ENCODE data around the gene CRTC1. TPM values are rescaled to one million over a fixed set of nuclear protein-coding genes. Genes with fewer than 3 reads are reported as not detected.

CRTC1 gene
- total and polyA plus RNA-seq, 9 of the 15 experiments (the other 6 are each of a cell fraction or from before 2014, with no cell fraction given): 0.25 to 3.8 (median 1.2) TPM; not detected in 2

DNA sequence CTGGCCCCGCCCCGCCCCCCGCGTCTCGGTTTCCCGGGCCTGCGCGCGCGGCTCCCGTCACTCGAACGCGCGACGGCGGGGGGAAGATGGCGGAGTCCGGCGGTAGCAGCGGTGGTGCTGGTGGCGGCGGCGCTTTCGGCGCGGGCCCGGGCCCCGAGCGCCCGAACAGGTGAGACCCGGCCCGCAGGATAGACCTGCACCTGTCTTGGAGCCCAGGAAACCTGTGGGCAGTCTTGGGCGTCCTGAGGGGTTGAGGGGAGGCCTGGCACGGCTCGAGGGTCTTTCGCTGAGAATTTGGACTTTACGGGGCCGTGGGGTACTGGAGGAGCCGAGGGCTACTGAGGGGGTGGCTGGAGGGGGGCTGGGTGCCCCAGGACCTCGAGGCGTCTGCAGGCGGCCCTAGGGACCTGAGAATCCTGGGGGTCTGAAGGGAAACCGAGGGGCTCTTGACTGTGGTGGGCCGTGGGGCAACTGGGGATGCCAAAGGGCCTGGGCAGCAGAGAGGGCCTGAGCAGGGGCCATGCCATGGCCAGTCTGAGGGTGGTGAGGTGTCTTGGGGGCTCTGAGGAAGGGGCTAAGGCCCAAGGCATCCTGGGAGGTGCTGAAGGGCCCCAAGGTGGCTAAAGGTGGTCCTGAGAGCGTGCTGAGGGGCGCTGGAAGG is 46.4 kb upstream of the CRTC1 start, which contains the start of gene KLHL26 (continued):
- TF ChIP-seq POLR2G (IDR thresholded peaks at IDR 0.05; ENCODE audit: low read depth, low read length): peak; percentile 93
- no peak for TF ChIP-seq ZBTB5 (IDR thresholded peaks at IDR 0.05)
- no peak for TF ChIP-seq ZBTB7A (IDR thresholded peaks at IDR 0.05; ENCODE audit: borderline replicate concordance, control insufficient read depth, low read depth, low read length)
- TF ChIP-seq HNRNPLL (IDR thresholded peaks at IDR 0.05; ENCODE audit: low read depth, low read length, poor library complexity, severe bottlenecking): no peak
- TF ChIP-seq GTF3C2 (IDR thresholded peaks at IDR 0.05; ENCODE audit: borderline replicate concordance, extremely low read depth, insufficient read length): no peak
- TF ChIP-seq, protein P1, sequence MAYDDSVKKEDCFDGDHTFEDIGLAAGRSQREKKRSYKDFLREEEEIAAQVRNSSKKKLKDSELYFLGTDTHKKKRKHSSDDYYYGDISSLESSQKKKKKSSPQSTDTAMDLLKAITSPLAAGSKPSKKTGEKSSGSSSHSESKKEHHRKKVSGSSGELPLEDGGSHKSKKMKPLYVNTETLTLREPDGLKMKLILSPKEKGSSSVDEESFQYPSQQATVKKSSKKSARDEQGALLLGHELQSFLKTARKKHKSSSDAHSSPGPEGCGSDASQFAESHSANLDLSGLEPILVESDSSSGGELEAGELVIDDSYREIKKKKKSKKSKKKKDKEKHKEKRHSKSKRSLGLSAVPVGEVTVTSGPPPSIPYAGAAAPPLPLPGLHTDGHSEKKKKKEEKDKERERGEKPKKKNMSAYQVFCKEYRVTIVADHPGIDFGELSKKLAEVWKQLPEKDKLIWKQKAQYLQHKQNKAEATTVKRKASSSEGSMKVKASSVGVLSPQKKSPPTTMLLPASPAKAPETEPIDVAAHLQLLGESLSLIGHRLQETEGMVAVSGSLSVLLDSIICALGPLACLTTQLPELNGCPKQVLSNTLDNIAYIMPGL (CRISPR knock-in tag; IDR thresholded peaks at IDR 0.05): no peak
- TF ChIP-seq SMAD1 (IDR thresholded peaks at IDR 0.05; ENCODE audit: low read depth, low read length, partially characterized antibody): no peak
- TF ChIP-seq HNRNPK (IDR thresholded peaks at IDR 0.05; ENCODE audit: low read depth, low read length, poor library complexity, severe bottlenecking): no peak
- no peak for TF ChIP-seq ZNF282 (CRISPR knock-in tag; IDR thresholded peaks at IDR 0.05)
- TF ChIP-seq, protein P2, sequence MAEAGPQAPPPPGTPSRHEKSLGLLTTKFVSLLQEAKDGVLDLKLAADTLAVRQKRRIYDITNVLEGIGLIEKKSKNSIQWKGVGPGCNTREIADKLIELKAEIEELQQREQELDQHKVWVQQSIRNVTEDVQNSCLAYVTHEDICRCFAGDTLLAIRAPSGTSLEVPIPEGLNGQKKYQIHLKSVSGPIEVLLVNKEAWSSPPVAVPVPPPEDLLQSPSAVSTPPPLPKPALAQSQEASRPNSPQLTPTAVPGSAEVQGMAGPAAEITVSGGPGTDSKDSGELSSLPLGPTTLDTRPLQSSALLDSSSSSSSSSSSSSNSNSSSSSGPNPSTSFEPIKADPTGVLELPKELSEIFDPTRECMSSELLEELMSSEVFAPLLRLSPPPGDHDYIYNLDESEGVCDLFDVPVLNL (CRISPR knock-in tag; IDR thresholded peaks at IDR 0.05; ENCODE audit: low read depth): no peak
- TF ChIP-seq ERF (CRISPR knock-in tag; IDR thresholded peaks at IDR 0.05): 0 out of 2 replicates have a peak, but pooled peaks have one; percentile 24
- peak; percentile 82 to 84 for TF ChIP-seq NRF1 (conservative IDR thresholded peaks at IDR 0.05 in 1 of 2, IDR thresholded peaks at IDR 0.05 in 1 of 2)
- TF ChIP-seq, protein P3, sequence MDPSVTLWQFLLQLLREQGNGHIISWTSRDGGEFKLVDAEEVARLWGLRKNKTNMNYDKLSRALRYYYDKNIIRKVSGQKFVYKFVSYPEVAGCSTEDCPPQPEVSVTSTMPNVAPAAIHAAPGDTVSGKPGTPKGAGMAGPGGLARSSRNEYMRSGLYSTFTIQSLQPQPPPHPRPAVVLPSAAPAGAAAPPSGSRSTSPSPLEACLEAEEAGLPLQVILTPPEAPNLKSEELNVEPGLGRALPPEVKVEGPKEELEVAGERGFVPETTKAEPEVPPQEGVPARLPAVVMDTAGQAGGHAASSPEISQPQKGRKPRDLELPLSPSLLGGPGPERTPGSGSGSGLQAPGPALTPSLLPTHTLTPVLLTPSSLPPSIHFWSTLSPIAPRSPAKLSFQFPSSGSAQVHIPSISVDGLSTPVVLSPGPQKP (CRISPR knock-in tag; IDR thresholded peaks at IDR 0.05): no peak
- no peak for TF ChIP-seq POLR3A (IDR thresholded peaks at IDR 0.05; ENCODE audit: borderline replicate concordance, extremely low read depth, insufficient read depth, insufficient read length)
- TF ChIP-seq, protein P4, sequence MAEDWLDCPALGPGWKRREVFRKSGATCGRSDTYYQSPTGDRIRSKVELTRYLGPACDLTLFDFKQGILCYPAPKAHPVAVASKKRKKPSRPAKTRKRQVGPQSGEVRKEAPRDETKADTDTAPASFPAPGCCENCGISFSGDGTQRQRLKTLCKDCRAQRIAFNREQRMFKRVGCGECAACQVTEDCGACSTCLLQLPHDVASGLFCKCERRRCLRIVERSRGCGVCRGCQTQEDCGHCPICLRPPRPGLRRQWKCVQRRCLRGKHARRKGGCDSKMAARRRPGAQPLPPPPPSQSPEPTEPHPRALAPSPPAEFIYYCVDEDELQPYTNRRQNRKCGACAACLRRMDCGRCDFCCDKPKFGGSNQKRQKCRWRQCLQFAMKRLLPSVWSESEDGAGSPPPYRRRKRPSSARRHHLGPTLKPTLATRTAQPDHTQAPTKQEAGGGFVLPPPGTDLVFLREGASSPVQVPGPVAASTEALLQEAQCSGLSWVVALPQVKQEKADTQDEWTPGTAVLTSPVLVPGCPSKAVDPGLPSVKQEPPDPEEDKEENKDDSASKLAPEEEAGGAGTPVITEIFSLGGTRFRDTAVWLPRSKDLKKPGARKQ (CRISPR knock-in tag; IDR thresholded peaks at IDR 0.05): no peak

Data from K562 (cell line).